ENCODE results near the gene PPP6R2.

Gene PPP6R2

DNA sequence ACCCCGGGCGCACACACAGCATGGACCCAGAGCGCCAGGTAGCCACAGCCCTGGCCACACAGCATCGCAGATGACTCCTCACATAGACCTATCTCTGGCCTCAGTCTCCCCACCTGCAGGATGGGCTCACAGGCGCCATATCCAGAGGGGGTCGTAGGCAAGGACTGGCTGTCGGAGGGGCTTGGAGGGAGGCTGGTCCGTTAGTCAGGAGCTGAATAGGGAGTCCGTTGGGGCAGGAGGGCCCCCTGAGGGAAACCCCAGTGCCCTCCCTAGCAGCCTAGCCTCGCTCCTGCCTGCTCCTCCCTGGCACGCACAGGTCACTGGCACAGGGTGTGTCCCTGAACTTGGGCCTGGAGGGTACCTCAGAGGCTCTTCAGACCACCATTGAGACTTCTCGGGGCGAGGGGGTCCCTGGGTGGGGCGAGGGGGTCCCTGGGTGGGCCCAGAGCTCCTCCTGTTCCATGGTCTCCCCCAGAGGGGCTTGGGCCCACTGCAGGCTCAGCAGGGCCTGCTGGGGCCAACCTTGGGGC, 37.7 kb upstream of the PPP6R2 start:
- DNase-seq (ENCODE audit: low read depth): no peak

DNA sequence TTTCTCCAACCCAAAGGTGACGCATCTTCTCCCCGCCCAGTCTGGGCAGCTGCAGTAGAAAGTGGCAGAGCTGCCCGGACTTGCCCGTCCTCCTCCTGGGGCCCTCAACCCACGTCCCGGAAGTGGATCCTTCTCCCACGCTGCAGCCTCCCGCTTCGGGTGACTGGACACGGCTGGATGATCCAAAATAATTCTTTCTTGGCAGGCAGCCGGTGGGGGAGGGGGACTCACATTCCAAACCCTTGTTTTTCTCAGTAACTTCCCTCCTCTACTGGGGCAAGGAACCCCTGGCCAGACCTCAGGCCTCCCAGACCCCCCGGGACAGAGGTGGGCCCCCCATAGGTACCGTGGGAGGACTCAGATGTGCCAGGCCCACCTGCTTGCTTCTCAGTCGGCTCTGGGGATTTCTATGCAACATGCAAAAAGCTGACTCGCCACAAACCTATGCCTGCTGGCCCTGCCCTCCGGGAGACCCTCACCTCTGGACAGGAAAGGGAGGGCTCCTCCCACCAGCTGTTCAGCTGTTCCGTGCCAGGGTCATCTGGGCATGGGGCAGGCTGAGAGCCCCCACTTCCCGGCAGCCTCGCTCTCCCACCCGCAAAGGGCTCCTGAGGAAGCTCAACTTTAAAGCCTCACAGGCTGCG, 37.1 kb upstream of the PPP6R2 start:
- no peak for DNase-seq (ENCODE audit: low read depth)

- no peak for DNase-seq (ENCODE audit: low read depth)
These were observed 36.1 kb upstream of the PPP6R2 start, which contains the start of gene PLXNB2 for GRCh38 chr22:50306753-50307749. TSS of gene PLXNB2 (minus strand) at chr22:50307646. CDS start at chr22:50290584, 17,062 bp downstream.

GRCh38 chr22:50307890-50308596, 35.1 kb upstream of the PPP6R2 start:
- DNase-seq (ENCODE audit: low read depth): no peak

DNA sequence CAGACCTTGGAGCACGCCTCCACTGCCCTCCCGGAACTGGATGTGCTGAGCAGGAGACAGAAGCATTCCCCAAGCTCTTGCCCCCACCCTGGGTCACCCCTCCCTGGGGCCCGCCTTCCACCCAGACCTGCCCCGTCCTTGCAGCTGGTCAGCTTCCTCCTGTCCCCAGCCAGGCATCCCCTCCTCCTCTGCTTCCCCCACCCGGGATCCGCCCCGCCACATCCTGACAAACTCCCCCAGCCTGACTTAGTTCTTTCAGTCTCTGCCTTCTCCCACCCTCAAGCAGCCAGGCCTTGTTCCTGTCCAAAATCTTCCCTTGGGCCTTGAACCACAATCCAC, 34.6 kb upstream of the PPP6R2 start:
- DNase-seq (ENCODE audit: low read depth): no peak

- no peak for DNase-seq (ENCODE audit: low read depth)
These were observed 34.0 kb upstream of the PPP6R2 start for GRCh38 chr22:50308986-50309600.

DNA sequence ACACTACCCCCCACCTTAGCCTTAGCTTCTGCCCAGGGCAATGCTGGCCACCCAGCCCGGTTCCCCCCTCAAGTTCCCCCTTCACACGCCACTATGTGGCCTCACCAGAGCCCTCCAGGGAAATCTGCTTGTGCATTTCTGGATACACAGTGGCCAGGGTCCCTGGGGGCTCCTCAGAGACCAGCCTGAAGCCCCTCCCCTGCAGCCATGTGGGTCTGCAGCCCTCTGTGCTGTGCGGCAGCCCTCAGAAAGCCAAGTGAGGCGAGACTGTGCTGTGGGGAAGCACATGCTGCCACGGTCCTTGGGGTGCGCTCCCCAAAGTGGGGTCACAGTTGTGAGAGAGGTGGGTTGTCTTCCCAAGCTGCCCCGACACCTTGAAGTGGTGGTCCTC, 33.5 kb upstream of the PPP6R2 start:
- no peak for DNase-seq (ENCODE audit: low read depth)

DNA sequence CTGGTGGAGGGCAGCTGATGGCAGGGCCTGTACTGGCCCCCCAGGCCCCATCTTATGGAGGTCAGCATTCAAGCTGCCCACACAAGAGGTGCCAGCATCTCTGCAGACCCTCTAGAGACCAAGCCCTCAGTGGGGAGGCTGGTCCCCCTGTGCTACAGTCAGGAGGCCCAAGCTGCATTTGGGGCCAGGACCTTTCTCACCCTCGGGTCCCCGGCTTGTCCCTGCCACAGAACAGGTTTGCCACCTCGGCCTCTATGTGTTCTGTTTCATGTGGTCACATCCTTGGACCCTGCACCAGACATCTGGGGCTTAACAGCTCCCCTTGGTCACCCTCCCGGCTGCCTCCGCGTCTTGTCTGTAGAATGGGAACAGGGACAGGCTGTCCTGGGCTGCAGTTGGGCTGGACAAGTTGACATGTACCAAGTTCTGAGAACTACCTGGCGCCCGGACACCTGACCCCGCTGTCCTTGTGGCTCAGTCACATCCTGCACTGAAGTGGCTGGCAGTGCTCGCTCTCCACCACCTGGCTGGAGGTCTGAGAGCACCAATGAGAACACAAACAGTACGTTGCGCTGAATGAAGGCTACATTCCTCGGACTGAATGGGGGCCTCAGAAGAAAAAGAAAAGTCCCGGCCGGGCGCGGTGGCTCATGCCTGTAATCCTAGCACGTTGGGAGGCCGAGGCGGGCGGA, 33.0 kb upstream of the PPP6R2 start:
- no peak for DNase-seq (ENCODE audit: low read depth)

GRCh38 chr22:50310949-50311444, 32.1 kb upstream of the PPP6R2 start:
- DNase-seq (ENCODE audit: low read depth): no peak

DNA sequence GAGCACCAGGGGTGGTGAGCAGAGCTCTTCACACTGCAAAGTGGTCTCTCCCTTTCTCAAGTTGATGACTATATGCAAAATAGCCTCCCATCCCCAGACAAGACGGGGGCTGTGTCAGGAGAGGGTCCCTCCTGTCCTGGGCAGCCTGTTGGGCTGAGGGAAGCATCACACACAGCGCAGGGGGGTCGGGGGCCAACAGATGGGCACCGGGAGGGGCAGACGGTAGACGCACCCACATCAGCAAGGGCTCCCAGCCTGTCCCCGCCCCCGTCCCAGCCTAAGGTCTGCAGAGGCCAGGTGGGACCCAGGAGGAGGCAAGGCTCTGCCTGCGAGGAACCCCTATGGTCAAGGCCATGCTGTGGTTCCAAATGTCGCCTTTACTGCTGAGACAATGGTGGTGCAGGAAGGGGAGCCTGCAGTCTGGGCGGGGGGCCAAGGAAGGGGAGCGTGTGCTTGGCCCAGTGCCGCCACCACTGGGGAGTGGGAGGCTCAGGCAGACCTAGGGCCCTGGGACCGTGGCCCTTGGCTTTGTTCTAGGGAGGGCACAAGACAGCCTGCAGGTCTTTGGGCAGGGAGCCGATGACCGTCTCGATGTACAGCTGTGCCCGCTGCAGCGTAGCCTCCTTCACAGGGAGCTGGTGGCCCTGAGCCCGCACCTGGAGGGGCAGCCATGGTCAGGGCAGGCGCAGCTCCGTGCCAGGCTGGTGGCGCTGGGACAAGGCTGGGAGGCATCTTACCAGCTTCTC, 31.3 kb upstream of the PPP6R2 start:
- no peak for DNase-seq (ENCODE audit: low read depth)

GRCh38 chr22:50312371-50312770, 30.8 kb upstream of the PPP6R2 start:
- no peak for DNase-seq (ENCODE audit: low read depth)

- DNase-seq (ENCODE audit: low read depth): no peak
These were observed 30.1 kb upstream of the PPP6R2 start for GRCh38 chr22:50313021-50313420.

- DNase-seq (ENCODE audit: low read depth): no peak
These were observed 29.5 kb upstream of the PPP6R2 start for GRCh38 chr22:50313600-50313999.

- DNase-seq (ENCODE audit: low read depth): no peak
These were observed 29.1 kb upstream of the PPP6R2 start for GRCh38 chr22:50314081-50314454.

DNA sequence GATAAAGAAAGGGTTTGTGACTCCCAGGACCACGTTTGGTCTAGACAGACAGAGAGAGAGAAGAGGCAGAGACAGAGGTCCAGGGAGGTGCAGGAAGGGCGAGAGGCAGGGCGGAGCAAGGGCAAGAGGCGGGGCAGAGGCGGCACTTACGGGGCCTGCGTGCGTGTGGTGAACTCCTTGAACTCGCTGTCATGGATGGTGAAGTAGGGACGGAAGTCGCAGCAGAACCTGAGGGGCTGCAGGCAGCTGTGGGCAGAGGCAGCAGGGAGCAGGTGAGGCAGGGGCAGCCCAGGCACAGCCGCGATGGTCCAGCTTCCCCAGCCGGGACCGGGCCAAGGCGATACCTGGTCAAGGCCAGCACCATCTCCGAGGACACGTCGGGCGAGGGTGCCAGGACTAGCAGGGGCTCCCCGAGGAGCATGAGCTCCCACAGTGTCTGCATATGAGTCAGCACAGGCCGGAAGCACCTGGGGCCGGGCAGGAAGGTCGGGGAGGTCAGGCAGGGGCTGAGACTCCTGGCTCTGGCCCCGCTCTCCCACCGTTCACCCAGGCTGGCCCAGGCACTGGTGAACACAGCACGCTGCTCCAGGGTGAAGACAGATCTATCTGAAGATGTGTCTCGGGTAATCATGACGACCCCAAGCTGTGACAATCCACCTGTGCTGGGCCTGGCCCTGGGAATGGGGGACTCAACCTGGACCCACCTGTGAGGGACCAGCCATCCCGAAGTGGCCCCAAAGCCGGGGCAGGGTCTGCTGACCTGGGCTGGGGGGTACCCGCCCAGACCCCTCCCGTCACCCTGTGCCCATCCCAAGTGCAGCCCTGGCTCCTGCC, 28.5 kb upstream of the PPP6R2 start:
- DNase-seq (ENCODE audit: low read depth): peak; percentile 51

DNA sequence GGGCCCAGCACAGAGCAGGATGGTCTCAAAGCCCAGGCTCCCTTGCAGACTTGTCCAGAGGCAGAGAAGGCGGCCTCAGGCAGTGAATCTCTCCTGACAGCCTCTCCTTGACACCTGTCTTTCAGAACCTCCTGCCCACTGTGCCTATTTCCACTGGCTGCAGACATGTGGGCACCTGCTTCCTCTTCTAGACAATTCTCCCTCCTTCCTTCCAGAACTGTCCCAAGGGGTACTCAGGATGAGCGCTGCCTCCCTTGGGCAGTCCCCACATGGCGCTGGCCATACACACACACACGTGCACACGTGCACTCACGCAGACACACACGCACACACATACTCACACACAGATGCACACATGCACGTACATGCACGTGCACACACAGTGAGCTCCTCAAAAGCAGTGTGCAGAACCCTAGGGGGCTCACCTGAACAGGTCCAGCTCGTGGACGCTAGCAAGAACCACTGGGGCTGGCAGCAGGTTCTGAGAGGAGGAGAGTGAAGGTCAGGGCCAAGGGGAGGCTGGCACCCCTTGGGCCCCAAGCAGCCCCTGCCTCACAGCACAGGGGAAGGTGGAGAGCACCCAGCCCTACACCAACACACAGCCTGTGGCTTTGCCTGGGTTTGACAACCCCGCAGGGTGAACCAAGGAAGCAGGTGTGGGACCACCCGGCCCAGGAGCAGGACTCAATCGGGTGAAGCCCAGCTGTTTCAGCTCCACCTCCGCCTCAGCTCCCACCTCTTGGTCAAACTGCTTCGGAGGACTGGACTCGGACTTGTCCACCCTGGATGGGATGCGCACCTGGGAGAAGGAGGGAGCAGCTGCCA, 27.6 kb upstream of the PPP6R2 start:
- no peak for DNase-seq (ENCODE audit: low read depth)

GRCh38 chr22:50316114-50317065, 26.7 kb upstream of the PPP6R2 start:
- DNase-seq (ENCODE audit: low read depth): no peak

DNA sequence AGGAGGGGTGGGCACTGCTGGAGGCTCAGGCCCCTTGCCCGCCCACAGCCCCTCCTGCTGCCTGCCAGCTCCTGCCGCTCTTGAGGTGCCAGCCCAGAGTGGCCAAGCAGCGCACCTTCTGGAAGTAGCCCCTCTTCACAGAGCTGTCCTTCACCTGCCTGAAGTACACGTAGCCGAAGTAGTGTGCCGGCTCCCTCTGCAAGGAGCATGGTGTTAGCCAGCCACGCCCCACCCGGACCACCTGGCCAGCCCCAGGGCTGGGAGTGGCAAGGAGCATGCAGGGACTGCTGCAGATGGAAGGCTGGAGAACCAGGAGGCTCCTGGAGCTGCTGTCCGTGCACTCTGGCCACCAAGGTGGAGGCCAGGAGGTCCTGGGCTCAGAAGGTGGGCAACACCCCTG, 25.9 kb upstream of the PPP6R2 start:
- DNase-seq (ENCODE audit: low read depth): no peak
